Small intestine (tissue), 7 donors: Measurements from ENCODE around the gene PLCB4. TPM values are rescaled to one million over a fixed set of nuclear protein-coding genes. Genes with fewer than 3 reads are reported as not detected.
A peak's percentile ranks its signal among the peaks of the same experiment; 100 is the strongest.

Source experiments
- DNase-seq, 2 donors: peaks; one replicate each; pipeline versions ENCODE4 v3.0.0 to v3.0.0-alpha.2; 2013
- FAIRE-seq: peaks from 2 replicates; lab custom pipeline; 2012; peaks lifted over from hg19 to GRCh38; lab: Jason Lieb, UNC
- H3K27ac ChIP-seq, 3 donors: one replicate each; pipeline ENCODE4 v1.5.1; 2013; ENCODE audit warnings: low read length in 2 of 3, mild to moderate bottlenecking in 2 of 3, control low read depth in 1 of 3, inconsistent platforms in 1 of 3, low read depth in 1 of 3, moderate library complexity in 1 of 3
- H3K27me3 ChIP-seq, 3 donors: one replicate each; pipeline ENCODE4 v1.6.1; 2013; ENCODE audit warnings: low read length in 3 of 3, inconsistent platforms in 1 of 3; ENCODE audit not compliant: control insufficient read depth in 3 of 3, insufficient read depth in 3 of 3
- H3K36me3 ChIP-seq, 3 donors: one replicate each; pipeline ENCODE4 v1.6.1; 2013; ENCODE audit warnings: low read length in 3 of 3, inconsistent platforms in 1 of 3, low read depth in 1 of 3, mild to moderate bottlenecking in 1 of 3, moderate library complexity in 1 of 3; ENCODE audit not compliant: control insufficient read depth in 3 of 3, insufficient read depth in 2 of 3
- H3K4me1 ChIP-seq, 3 donors: one replicate each; pipeline ENCODE4 v1.6.1; 2013; ENCODE audit warnings: low read length in 2 of 3, inconsistent platforms in 1 of 3, low read depth in 1 of 3, mild to moderate bottlenecking in 1 of 3, moderate library complexity in 1 of 3; ENCODE audit not compliant: control insufficient read depth in 3 of 3, insufficient read depth in 2 of 3
- H3K4me3 ChIP-seq, 3 donors: one replicate each; pipeline ENCODE4 v1.5.1; 2013; ENCODE audit warnings: low read length in 3 of 3, control low read depth in 1 of 3, inconsistent platforms in 1 of 3, low read depth in 1 of 3, mild to moderate bottlenecking in 1 of 3, moderate library complexity in 1 of 3
- H3K9me3 ChIP-seq, 2 donors: one replicate each; pipeline ENCODE4 v1.6.1; 2013; ENCODE audit warnings: low read depth in 1 of 2, low read length in 1 of 2; ENCODE audit not compliant: control insufficient read depth in 2 of 2, insufficient read depth in 1 of 2
- WGBS, 3 donors: extraction: QIAGEN DNeasy Blood & Tissue Kit; methylation state at CpG; one replicate each; pipeline ENCODE4 v1.1.7; 2013; 5-methylcytosine and 5-hydroxymethylcytosine counted together
- polyA plus RNA-seq, 4 donors: library from polyadenylated mRNA; stranded (reverse) in 3 of 4; unstranded in 1 of 4; fragments of 200-250 nt in 3 of 4; fragments of 120-200 nt in 1 of 4; gene quantifications; one replicate each; pipeline versions ENCODE4 v1.2.1 to v1.2.3, GENCODE V29; 2013
- donor health status: healthy with polysubstance abuse.
- donor health status: control.
- donor health status: control.
- donor health status: Bipolar disorder and iron deficiency.
- donor health status: healthy.

Gene PLCB4
- polyA plus RNA-seq, 4 donors: under 0.01 to 14.4 (median 3.4) TPM

- no peak for FAIRE-seq
- no peaks in the 10 kb centered on the region for H3K27me3 ChIP-seq
- H3K27ac ChIP-seq: no peak overlapping the region
These were observed 161.5 kb downstream of the PLCB4 start for GRCh38 chr20:9230406-9230805.

GRCh38 chr20:9233804-9234203 lies 164.9 kb downstream of the PLCB4 start:
- 86 to 95% (median 94%) methylated on average over 2 of the region's 2 CpGs for WGBS, 3 donors
- Histone ChIP-seq H3K4me3 (no peak overlapping the region), H3K4me1 (no peaks in the 10 kb centered on the region), H3K27ac (no peak overlapping the region), H3K9me3 (peaks cover 3 to 6% of the 10 kb centered on the region in 2 donors), H3K27me3 (no peaks in the 10 kb centered on the region), H3K36me3 (no peaks in the 10 kb centered on the region)
- FAIRE-seq (no peak), DNase-seq (no peak)

More at GRCh38 chr20:9230406-9230805, 161.5 kb downstream of the PLCB4 start:
- H3K4me1 ChIP-seq: no peaks in the 10 kb centered on the region
- no peak for DNase-seq
- H3K4me3 ChIP-seq: no peak overlapping the region
- H3K9me3 ChIP-seq: peaks cover 0 to 3% of the 10 kb centered on the region in 2 donors
- H3K36me3 ChIP-seq: no peaks in the 10 kb centered on the region

- Histone ChIP-seq H3K4me1 (peaks cover 0 to 6% (median 0%) of the 10 kb centered on the region in 3 donors), H3K9me3 (peaks cover 2 to 6% of the 10 kb centered on the region in 2 donors), H3K36me3 (no peaks in the 10 kb centered on the region), H3K27ac (no peak overlapping the region), H3K4me3 (no peak overlapping the region), H3K27me3 (no peaks in the 10 kb centered on the region)
- FAIRE-seq (no peak), DNase-seq (no peak)
- WGBS, 3 donors: 77 to 85% (median 85%) methylated on average over 4 of the region's 4 CpGs
These were observed 166.6 kb downstream of the PLCB4 start for GRCh38 chr20:9235518-9235917.

GRCh38 chr20:9236458-9236857 lies 167.6 kb downstream of the PLCB4 start:
- FAIRE-seq (no peak), DNase-seq (no peak)
- H3K27ac ChIP-seq: no peak overlapping the region
- H3K27me3 ChIP-seq: no peaks in the 10 kb centered on the region
- no peaks in the 10 kb centered on the region for H3K36me3 ChIP-seq
- H3K4me1 ChIP-seq: peaks cover 0 to 14% (median 0%) of the 10 kb centered on the region in 3 donors
- WGBS, 3 donors: 81 to 89% (median 86%) methylated on average over 4 of the region's 4 CpGs
- no peak overlapping the region for H3K4me3 ChIP-seq
- H3K9me3 ChIP-seq: peaks cover 0 to 6% of the 10 kb centered on the region in 2 donors

GRCh38 chr20:9241232-9241692 lies 172.4 kb downstream of the PLCB4 start:
- Histone ChIP-seq H3K27me3 (no peaks in the 10 kb centered on the region), H3K36me3 (no peaks in the 10 kb centered on the region), H3K27ac (peak overlapping the region in 1 of 3 donors; percentile 34), H3K9me3 (peaks cover 0 to 2% of the 10 kb centered on the region in 2 donors), H3K4me1 (peaks cover 0 to 20% (median 0%) of the 10 kb centered on the region in 3 donors), H3K4me3 (no peak overlapping the region)
- FAIRE-seq (no peak), DNase-seq (peak; percentile 3 to 71)

- H3K4me1 ChIP-seq: peaks cover 0 to 20% (median 0%) of the 10 kb centered on the region in 3 donors
- peak overlapping the region in 1 of 3 donors; percentile 34 for H3K27ac ChIP-seq
- no peak for FAIRE-seq
- peaks cover 0 to 2% of the 10 kb centered on the region in 2 donors for H3K9me3 ChIP-seq
- no peaks in the 10 kb centered on the region for H3K36me3 ChIP-seq
- whole genome bisulfite sequencing, 3 donors: 55 to 73% (median 59%) methylated on average over 3 of the region's 3 CpGs
- peak; percentile 7 to 20 for DNase-seq
- H3K4me3 ChIP-seq: no peak overlapping the region
- H3K27me3 ChIP-seq: no peaks in the 10 kb centered on the region
These were observed 173.0 kb downstream of the PLCB4 start for GRCh38 chr20:9241721-9242427.

GRCh38 chr20:9243986-9244385 lies 175.1 kb downstream of the PLCB4 start:
- H3K9me3 ChIP-seq: no peaks in the 10 kb centered on the region
- no peak for DNase-seq
- no peak overlapping the region for H3K4me3 ChIP-seq
- H3K27ac ChIP-seq: no peak overlapping the region
- H3K27me3 ChIP-seq: no peaks in the 10 kb centered on the region
- H3K4me1 ChIP-seq: peaks cover 0 to 20% (median 0%) of the 10 kb centered on the region in 3 donors
- WGBS, 3 donors: 74 to 84% (median 81%) methylated on average over 1 of the region's 1 CpG
- no peak for FAIRE-seq
- H3K36me3 ChIP-seq: no peaks in the 10 kb centered on the region

- WGBS, 3 donors: 82 to 96% (median 90%) methylated on average over 2 of the region's 2 CpGs
- DNase-seq: no peak
- Histone ChIP-seq H3K27ac (no peak overlapping the region), H3K27me3 (no peaks in the 10 kb centered on the region), H3K9me3 (no peaks in the 10 kb centered on the region), H3K36me3 (no peaks in the 10 kb centered on the region), H3K4me1 (peaks cover 0 to 18% (median 0%) of the 10 kb centered on the region in 3 donors), H3K4me3 (no peak overlapping the region)
- no peak for FAIRE-seq
These were observed 175.9 kb downstream of the PLCB4 start for GRCh38 chr20:9244811-9245210.
